Measurements from ENCODE around the gene KIR2DL1.
"Not testable (repeated sequence)": the region's sequence is repeated elsewhere in the genome, so short reads cannot be mapped to it uniquely, and the experiment has no call there.

Gene KIR2DL1

GRCh38 chr19:54766464-54766863 is 3.1 kb upstream of the KIR2DL1 start:
- DNase-seq; in situ Hi-C loops (cut with MboI; ENCODE audit: low pct_unique_long_range_greater_than_20kb, low sequenced_read_pairs): not testable (repeated sequence)

GRCh38 chr19:54770511-54770910 is 918 bp downstream of the KIR2DL1 start:
- in situ Hi-C loops (cut with MboI; ENCODE audit: low pct_unique_long_range_greater_than_20kb, low sequenced_read_pairs), result not testable (repeated sequence)

GRCh38 chr19:54771018-54771960 is 1.7 kb downstream of the KIR2DL1 start:
- in situ Hi-C loops (cut with MboI; ENCODE audit: low pct_unique_long_range_greater_than_20kb, low sequenced_read_pairs); DNase-seq: not testable (repeated sequence)

More at GRCh38 chr19:54770511-54770910, 918 bp downstream of the KIR2DL1 start:
- DNase-seq, result not testable (repeated sequence)

- in situ Hi-C loops (cut with MboI; ENCODE audit: low pct_unique_long_range_greater_than_20kb, low sequenced_read_pairs), result not testable (repeated sequence)
Measured at GRCh38 chr19:54772666-54773065, 3.1 kb downstream of the KIR2DL1 start.

GRCh38 chr19:54775095-54775815 is 5.7 kb downstream of the KIR2DL1 start:
- in situ Hi-C loops (cut with MboI; ENCODE audit: low pct_unique_long_range_greater_than_20kb, low sequenced_read_pairs); DNase-seq: not testable (repeated sequence)

More at GRCh38 chr19:54772666-54773065, 3.1 kb downstream of the KIR2DL1 start:
- DNase-seq, result not testable (repeated sequence)

- in situ Hi-C loops (cut with MboI; ENCODE audit: low pct_unique_long_range_greater_than_20kb, low sequenced_read_pairs); DNase-seq: not testable (repeated sequence)
Measured at GRCh38 chr19:54775830-54776229, 6.2 kb downstream of the KIR2DL1 start.

- DNase-seq; in situ Hi-C loops (cut with MboI; ENCODE audit: low pct_unique_long_range_greater_than_20kb, low sequenced_read_pairs): not testable (repeated sequence)
Measured at GRCh38 chr19:54777851-54778250, 8.3 kb downstream of the KIR2DL1 start.

- in situ Hi-C loops (cut with MboI; ENCODE audit: low pct_unique_long_range_greater_than_20kb, low sequenced_read_pairs); DNase-seq: not testable (repeated sequence)
Measured at GRCh38 chr19:54778896-54779295, 9.3 kb downstream of the KIR2DL1 start.

GRCh38 chr19:54782916-54783315 is 13.3 kb downstream of the KIR2DL1 start:
- DNase-seq; in situ Hi-C loops (cut with MboI; ENCODE audit: low pct_unique_long_range_greater_than_20kb, low sequenced_read_pairs): not testable (repeated sequence)

GRCh38 chr19:54786091-54786723 is 16.6 kb downstream of the KIR2DL1 start:
- in situ Hi-C loops (cut with MboI; ENCODE audit: low pct_unique_long_range_greater_than_20kb, low sequenced_read_pairs); DNase-seq: not testable (repeated sequence)

- in situ Hi-C loops (cut with MboI; ENCODE audit: low pct_unique_long_range_greater_than_20kb, low sequenced_read_pairs); DNase-seq: not testable (repeated sequence)
Measured at GRCh38 chr19:54788154-54788553, 18.6 kb downstream of the KIR2DL1 start.

- DNase-seq, result no peak
- in situ Hi-C loops (cut with MboI; ENCODE audit: low pct_unique_long_range_greater_than_20kb, low sequenced_read_pairs), result no loop called here
Measured at GRCh38 chr19:54790711-54791110, 21.1 kb downstream of the KIR2DL1 start.

GRCh38 chr19:54791476-54791875 is 21.9 kb downstream of the KIR2DL1 start:
- in situ Hi-C loops (cut with MboI; ENCODE audit: low pct_unique_long_range_greater_than_20kb, low sequenced_read_pairs), result no loop called here
- DNase-seq, result no peak

- DNase-seq, result no peak
- in situ Hi-C loops (cut with MboI; ENCODE audit: low pct_unique_long_range_greater_than_20kb, low sequenced_read_pairs), result no loop called here
Measured at GRCh38 chr19:54792814-54793213, 23.2 kb downstream of the KIR2DL1 start.

- peak; percentile 8 for DNase-seq
- in situ Hi-C loops (cut with MboI; ENCODE audit: low pct_unique_long_range_greater_than_20kb, low sequenced_read_pairs), result no loop called here
Measured at GRCh38 chr19:54795758-54796157, 26.2 kb downstream of the KIR2DL1 start.

- in situ Hi-C loops (cut with MboI; ENCODE audit: low pct_unique_long_range_greater_than_20kb, low sequenced_read_pairs), result no loop called here
- no peak for DNase-seq
Measured at GRCh38 chr19:54803410-54803809, 33.8 kb downstream of the KIR2DL1 start, which contains the start of gene KIR2DL4. TSS of gene KIR2DL4 (plus strand) at chr19:54803610. CDS start at chr19:54803652, 42 bp downstream.

GRCh38 chr19:54804101-54804500 is 34.5 kb downstream of the KIR2DL1 start:
- no peak for DNase-seq
- in situ Hi-C loops (cut with MboI; ENCODE audit: low pct_unique_long_range_greater_than_20kb, low sequenced_read_pairs), result no loop called here

- DNase-seq, result no peak
Measured at GRCh38 chr19:54804571-54804970, 35.0 kb downstream of the KIR2DL1 start.

More at GRCh38 chr19:54804571-54804970, 35.0 kb downstream of the KIR2DL1 start:
- in situ Hi-C loops (cut with MboI; ENCODE audit: low pct_unique_long_range_greater_than_20kb, low sequenced_read_pairs), result no loop called here

Data from KBM-7 (cell line).